ENCODE data around the gene CLMN. TPM values are rescaled to one million over a fixed set of nuclear protein-coding genes. Genes with fewer than 3 reads are reported as not detected.

Gene CLMN
- total and polyA plus RNA-seq, 9 of the 15 experiments (the other 6 are each of a cell fraction or from before 2014, with no cell fraction given): 0.01 to 0.18 (median 0.07) TPM; not detected in 4

DNA sequence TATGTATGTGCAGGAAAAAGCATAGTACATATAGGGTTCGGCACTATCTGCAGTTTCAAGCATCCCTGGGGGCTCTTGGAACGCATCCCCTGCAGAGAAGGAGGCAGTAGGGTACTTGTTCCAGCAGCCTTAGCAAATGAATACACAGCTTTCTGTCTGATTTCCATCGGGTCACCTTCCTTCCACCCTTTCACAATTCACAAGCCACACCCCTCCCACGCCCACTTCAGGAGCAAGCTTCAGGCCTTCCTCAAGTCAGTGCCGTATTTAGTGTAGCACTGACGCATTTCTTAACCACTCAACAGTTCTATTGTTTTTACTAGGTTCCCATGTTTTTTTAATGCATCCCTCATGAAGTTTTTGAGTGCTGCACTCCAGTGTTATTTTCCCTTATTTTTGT, 64.2 kb downstream of the CLMN start (continued):
- TF ChIP-seq, protein P1, sequence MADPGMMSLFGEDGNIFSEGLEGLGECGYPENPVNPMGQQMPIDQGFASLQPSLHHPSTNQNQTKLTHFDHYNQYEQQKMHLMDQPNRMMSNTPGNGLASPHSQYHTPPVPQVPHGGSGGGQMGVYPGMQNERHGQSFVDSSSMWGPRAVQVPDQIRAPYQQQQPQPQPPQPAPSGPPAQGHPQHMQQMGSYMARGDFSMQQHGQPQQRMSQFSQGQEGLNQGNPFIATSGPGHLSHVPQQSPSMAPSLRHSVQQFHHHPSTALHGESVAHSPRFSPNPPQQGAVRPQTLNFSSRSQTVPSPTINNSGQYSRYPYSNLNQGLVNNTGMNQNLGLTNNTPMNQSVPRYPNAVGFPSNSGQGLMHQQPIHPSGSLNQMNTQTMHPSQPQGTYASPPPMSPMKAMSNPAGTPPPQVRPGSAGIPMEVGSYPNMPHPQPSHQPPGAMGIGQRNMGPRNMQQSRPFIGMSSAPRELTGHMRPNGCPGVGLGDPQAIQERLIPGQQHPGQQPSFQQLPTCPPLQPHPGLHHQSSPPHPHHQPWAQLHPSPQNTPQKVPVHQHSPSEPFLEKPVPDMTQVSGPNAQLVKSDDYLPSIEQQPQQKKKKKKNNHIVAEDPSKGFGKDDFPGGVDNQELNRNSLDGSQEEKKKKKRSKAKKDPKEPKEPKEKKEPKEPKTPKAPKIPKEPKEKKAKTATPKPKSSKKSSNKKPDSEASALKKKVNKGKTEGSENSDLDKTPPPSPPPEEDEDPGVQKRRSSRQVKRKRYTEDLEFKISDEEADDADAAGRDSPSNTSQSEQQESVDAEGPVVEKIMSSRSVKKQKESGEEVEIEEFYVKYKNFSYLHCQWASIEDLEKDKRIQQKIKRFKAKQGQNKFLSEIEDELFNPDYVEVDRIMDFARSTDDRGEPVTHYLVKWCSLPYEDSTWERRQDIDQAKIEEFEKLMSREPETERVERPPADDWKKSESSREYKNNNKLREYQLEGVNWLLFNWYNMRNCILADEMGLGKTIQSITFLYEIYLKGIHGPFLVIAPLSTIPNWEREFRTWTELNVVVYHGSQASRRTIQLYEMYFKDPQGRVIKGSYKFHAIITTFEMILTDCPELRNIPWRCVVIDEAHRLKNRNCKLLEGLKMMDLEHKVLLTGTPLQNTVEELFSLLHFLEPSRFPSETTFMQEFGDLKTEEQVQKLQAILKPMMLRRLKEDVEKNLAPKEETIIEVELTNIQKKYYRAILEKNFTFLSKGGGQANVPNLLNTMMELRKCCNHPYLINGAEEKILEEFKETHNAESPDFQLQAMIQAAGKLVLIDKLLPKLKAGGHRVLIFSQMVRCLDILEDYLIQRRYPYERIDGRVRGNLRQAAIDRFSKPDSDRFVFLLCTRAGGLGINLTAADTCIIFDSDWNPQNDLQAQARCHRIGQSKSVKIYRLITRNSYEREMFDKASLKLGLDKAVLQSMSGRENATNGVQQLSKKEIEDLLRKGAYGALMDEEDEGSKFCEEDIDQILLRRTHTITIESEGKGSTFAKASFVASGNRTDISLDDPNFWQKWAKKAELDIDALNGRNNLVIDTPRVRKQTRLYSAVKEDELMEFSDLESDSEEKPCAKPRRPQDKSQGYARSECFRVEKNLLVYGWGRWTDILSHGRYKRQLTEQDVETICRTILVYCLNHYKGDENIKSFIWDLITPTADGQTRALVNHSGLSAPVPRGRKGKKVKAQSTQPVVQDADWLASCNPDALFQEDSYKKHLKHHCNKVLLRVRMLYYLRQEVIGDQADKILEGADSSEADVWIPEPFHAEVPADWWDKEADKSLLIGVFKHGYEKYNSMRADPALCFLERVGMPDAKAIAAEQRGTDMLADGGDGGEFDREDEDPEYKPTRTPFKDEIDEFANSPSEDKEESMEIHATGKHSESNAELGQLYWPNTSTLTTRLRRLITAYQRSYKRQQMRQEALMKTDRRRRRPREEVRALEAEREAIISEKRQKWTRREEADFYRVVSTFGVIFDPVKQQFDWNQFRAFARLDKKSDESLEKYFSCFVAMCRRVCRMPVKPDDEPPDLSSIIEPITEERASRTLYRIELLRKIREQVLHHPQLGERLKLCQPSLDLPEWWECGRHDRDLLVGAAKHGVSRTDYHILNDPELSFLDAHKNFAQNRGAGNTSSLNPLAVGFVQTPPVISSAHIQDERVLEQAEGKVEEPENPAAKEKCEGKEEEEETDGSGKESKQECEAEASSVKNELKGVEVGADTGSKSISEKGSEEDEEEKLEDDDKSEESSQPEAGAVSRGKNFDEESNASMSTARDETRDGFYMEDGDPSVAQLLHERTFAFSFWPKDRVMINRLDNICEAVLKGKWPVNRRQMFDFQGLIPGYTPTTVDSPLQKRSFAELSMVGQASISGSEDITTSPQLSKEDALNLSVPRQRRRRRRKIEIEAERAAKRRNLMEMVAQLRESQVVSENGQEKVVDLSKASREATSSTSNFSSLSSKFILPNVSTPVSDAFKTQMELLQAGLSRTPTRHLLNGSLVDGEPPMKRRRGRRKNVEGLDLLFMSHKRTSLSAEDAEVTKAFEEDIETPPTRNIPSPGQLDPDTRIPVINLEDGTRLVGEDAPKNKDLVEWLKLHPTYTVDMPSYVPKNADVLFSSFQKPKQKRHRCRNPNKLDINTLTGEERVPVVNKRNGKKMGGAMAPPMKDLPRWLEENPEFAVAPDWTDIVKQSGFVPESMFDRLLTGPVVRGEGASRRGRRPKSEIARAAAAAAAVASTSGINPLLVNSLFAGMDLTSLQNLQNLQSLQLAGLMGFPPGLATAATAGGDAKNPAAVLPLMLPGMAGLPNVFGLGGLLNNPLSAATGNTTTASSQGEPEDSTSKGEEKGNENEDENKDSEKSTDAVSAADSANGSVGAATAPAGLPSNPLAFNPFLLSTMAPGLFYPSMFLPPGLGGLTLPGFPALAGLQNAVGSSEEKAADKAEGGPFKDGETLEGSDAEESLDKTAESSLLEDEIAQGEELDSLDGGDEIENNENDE (IDR thresholded peaks at IDR 0.05; ENCODE audit: low read depth, low read length): peak; percentile 93
- 0 out of 2 replicates have a peak, but pooled peaks have one; percentile 16 for TF ChIP-seq CEBPB (tag; IDR thresholded peaks at IDR 0.05)
- TF ChIP-seq POLR3G (IDR thresholded peaks at IDR 0.05; ENCODE audit: extremely low read depth, insufficient read length, insufficient replicate concordance): no peak
- no peak for TF ChIP-seq TGIF2 (CRISPR knock-in tag; IDR thresholded peaks at IDR 0.05)
- TF ChIP-seq RFX1 (IDR thresholded peaks at IDR 0.05): no peak
- TF ChIP-seq CC2D1A (IDR thresholded peaks at IDR 0.05): no peak
- TF ChIP-seq, protein P2, sequence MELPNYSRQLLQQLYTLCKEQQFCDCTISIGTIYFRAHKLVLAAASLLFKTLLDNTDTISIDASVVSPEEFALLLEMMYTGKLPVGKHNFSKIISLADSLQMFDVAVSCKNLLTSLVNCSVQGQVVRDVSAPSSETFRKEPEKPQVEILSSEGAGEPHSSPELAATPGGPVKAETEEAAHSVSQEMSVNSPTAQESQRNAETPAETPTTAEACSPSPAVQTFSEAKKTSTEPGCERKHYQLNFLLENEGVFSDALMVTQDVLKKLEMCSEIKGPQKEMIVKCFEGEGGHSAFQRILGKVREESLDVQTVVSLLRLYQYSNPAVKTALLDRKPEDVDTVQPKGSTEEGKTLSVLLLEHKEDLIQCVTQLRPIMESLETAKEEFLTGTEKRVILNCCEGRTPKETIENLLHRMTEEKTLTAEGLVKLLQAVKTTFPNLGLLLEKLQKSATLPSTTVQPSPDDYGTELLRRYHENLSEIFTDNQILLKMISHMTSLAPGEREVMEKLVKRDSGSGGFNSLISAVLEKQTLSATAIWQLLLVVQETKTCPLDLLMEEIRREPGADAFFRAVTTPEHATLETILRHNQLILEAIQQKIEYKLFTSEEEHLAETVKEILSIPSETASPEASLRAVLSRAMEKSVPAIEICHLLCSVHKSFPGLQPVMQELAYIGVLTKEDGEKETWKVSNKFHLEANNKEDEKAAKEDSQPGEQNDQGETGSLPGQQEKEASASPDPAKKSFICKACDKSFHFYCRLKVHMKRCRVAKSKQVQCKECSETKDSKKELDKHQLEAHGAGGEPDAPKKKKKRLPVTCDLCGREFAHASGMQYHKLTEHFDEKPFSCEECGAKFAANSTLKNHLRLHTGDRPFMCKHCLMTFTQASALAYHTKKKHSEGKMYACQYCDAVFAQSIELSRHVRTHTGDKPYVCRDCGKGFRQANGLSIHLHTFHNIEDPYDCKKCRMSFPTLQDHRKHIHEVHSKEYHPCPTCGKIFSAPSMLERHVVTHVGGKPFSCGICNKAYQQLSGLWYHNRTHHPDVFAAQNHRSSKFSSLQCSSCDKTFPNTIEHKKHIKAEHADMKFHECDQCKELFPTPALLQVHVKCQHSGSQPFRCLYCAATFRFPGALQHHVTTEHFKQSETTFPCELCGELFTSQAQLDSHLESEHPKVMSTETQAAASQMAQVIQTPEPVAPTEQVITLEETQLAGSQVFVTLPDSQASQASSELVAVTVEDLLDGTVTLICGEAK (IDR thresholded peaks at IDR 0.05): no peak
- TF ChIP-seq, protein P2 (CRISPR knock-in tag; IDR thresholded peaks at IDR 0.05): no peak
- TF ChIP-seq ZNF23 (CRISPR knock-in tag; IDR thresholded peaks at IDR 0.05): no peak

Measured in K562 (cell line).